ENCODE measurements around the gene WRAP73. TPM values are rescaled to one million over a fixed set of nuclear protein-coding genes. Genes with fewer than 3 reads are reported as not detected.

Gene WRAP73
- polyA plus RNA-seq, 2 of the 4 experiments (the other 2 are of a cell fraction) = 15.4 to 16.1 TPM

DNA sequence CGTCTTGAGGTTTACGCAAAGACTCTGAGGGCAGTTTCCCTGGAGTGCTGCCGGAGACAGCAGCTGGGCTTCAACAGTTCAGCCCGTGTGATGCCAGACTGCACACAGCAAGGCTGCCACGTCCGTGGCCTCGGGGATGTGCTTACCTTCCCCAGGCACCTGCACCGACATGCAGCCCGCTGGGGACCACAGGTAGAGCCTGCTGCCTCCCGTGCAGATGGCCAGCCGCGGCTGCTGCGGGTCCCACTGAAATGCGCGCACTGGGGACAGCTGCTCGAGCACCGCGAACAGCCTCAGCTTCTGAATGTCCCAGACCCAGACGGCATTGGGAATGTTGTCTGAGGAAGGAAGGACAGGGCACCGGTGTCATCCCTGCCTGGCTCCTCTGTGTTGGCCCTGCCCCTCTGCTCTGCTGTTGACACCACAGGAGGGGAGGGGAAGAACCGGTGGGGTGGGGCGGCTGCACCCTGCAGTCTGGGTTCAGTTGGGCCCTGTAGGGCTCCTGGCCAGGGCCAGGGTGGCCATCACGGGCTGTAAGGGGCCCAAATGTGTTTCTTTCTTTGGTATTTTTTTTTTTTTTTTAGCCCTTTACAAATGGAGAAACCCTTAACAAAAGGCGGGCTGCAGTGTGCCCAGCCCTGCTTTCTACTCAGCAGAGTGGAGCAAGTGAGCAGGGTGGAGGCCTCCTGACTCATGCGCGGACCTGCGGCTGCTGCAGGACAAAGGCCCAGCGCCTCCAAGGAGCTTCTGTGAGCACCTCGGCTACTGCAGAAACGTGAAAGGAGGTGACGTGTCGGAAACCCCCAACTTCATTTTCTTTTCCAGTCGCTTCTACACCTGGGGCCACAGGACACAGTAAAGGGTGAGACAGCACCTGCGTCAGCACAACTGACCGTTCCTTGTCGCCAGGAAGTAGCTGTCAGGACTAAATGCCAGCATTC, 18.3 kb downstream of the WRAP73 start:
- no peaks in the 10 kb centered on the region for H3K9me3 ChIP-seq
- ChIA-PET CTCF (interaction anchor here (1.2 to 4.6 kb wide), 4 partner anchors 12 to 141 kb away, joined by 4 to 33 read pairs (median 10); no protein-coding TSS in a partner anchor), POLR2A (no interaction called here)
- ATAC-seq = no peak; a peak in 1 of 6 replicates
- H3K4me1 ChIP-seq = no peaks in the 10 kb centered on the region
- H3K4me3 ChIP-seq = no peak overlapping the region
- H3K4me2 ChIP-seq = no peak overlapping the region
- no peak for FAIRE-seq
- no peak for DNase-seq (ENCODE audit: low read depth in 1 of 2, low spot score in 1 of 2)
- WGBS (ENCODE audit: missing lambda C conversion rate) = 96% methylated on average over 10 of the region's 36 CpGs
- no peak for TF ChIP-seq PBX3 (IDR thresholded peaks at IDR 0.05)
- TF ChIP-seq TFCP2L1 (CRISPR knock-in tag; IDR thresholded peaks at IDR 0.05) = no peak
- TF ChIP-seq JUN (IDR thresholded peaks at IDR 0.05) = no peak
- TF ChIP-seq MAX (IDR thresholded peaks at IDR 0.05) = no peak
- no peak for TF ChIP-seq NPAS2 (CRISPR knock-in tag; IDR thresholded peaks at IDR 0.05; ENCODE audit: borderline replicate concordance)
- no peak for TF ChIP-seq RNF2 (IDR thresholded peaks at IDR 0.05; ENCODE audit: borderline replicate concordance, low read depth)
- no peak for TF ChIP-seq HOXA7 (CRISPR knock-in tag; IDR thresholded peaks at IDR 0.05)
- H3K27ac ChIP-seq = no peak overlapping the region

DNA sequence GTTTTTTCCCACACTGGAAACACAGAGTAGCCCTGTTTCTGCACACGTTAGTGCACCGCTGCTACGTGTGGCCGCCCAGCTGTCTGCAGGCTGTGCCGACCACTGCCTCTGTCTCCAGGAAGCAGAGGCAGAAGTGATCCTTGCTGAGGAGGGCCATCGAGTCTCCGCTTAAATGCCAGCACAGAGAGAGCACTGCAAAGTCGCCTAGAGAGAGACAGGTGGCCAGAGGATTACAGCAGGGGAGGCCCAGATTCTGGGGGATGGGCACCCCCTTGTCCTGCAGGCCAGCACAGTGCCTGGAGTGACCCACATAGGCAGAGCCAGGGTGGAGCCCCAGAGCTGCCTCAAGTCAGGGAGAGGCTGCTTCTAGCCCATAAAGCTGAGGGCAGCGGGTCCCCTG, 19.0 kb downstream of the WRAP73 start:
- POLR2A ChIA-PET = no interaction called here
- no peak for DNase-seq (ENCODE audit: low read depth in 1 of 2, low spot score in 1 of 2)
- Histone ChIP-seq H3K27ac (no peak overlapping the region), H3K4me3 (no peak overlapping the region), H3K9me3 (no peaks in the 10 kb centered on the region), H3K4me2 (no peak overlapping the region), H3K4me1 (no peaks in the 10 kb centered on the region)
- peak in 1 of 2 experiments; percentile 15; a peak in 1 of 6 replicates for ATAC-seq
- CTCF ChIA-PET = interaction anchor here (1.2 to 4.6 kb wide), 3 partner anchors 11 to 178 kb away, joined by 3 to 33 read pairs (median 13); no protein-coding TSS in a partner anchor
- no peak for FAIRE-seq
- WGBS (ENCODE audit: missing lambda C conversion rate) = 84% methylated on average over 8 of the region's 9 CpGs
- TF ChIP-seq HDAC2 (IDR thresholded peaks at IDR 0.05) (no peak), HEYL (CRISPR knock-in tag; IDR thresholded peaks at IDR 0.05) (no peak), JUN (IDR thresholded peaks at IDR 0.05) (no peak), CBX2 (IDR thresholded peaks at IDR 0.05; ENCODE audit: borderline replicate concordance, low read depth) (no peak), MYC (IDR thresholded peaks at IDR 0.05; ENCODE audit: borderline replicate concordance, low read length) (no peak), CHD4 (IDR thresholded peaks at IDR 0.05; ENCODE audit: borderline replicate concordance) (no peak), RARB (CRISPR knock-in tag; IDR thresholded peaks at IDR 0.05) (no peak), MAX (IDR thresholded peaks at IDR 0.05) (no peak), ZSCAN20 (CRISPR knock-in tag; IDR thresholded peaks at IDR 0.05) (no peak), FOSB (CRISPR knock-in tag; IDR thresholded peaks at IDR 0.05) (no peak), FOSL2 (IDR thresholded peaks at IDR 0.05) (no peak), FOSL2 (CRISPR knock-in tag; IDR thresholded peaks at IDR 0.05) (no peak)
- TF ChIP-seq, protein P1, sequence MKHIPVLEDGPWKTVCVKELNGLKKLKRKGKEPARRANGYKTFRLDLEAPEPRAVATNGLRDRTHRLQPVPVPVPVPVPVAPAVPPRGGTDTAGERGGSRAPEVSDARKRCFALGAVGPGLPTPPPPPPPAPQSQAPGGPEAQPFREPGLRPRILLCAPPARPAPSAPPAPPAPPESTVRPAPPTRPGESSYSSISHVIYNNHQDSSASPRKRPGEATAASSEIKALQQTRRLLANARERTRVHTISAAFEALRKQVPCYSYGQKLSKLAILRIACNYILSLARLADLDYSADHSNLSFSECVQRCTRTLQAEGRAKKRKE (CRISPR knock-in tag; IDR thresholded peaks at IDR 0.05; ENCODE audit: low read depth) = no peak

DNA sequence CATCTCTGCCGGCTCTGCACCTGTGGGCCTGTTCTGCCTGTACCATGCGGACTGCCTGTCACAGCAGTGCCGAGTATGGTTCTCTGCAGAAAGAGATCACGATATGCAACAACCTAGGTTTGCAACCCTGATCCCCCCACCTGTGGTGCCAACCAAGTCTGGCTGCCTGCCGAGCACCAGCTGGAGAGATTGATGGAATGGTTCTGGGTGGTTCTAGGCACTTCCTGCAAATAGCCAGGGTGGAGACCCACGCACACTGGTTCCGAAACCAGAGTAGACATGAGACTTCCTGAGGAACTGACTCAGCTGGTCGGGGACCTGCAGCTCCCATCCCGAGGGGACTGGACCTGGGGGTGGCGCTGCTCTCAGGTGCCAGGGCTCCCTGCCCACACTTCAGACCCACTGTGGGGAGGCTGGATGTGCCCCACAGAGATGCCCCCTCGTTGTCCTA, 19.7 kb downstream of the WRAP73 start:
- CTCF ChIA-PET = interaction anchor here (1.0 to 4.6 kb wide), 4 partner anchors 10 to 177 kb away, joined by 3 to 33 read pairs (median 8); no protein-coding TSS in a partner anchor
- Histone ChIP-seq H3K4me1 (no peaks in the 10 kb centered on the region), H3K4me3 (no peak overlapping the region), H3K4me2 (no peak overlapping the region), H3K9me3 (no peaks in the 10 kb centered on the region), H3K27ac (no peak overlapping the region)
- POLR2A ChIA-PET = no interaction called here
- TF ChIP-seq FOSB (CRISPR knock-in tag; IDR thresholded peaks at IDR 0.05) = no peak
- no peak for TF ChIP-seq MAZ (IDR thresholded peaks at IDR 0.05; ENCODE audit: borderline replicate concordance, low read depth, low read length)
- TF ChIP-seq CTCF (IDR thresholded peaks at IDR 0.05) = no peak
- no peak for TF ChIP-seq CHD4 (IDR thresholded peaks at IDR 0.05; ENCODE audit: borderline replicate concordance)
- TF ChIP-seq NR3C1 (IDR thresholded peaks at IDR 0.05) = no peak
- TF ChIP-seq, protein P1 (CRISPR knock-in tag; IDR thresholded peaks at IDR 0.05; ENCODE audit: low read depth) = no peak
- no peak for TF ChIP-seq FOSL2 (IDR thresholded peaks at IDR 0.05)
- TF ChIP-seq FOSL2 (CRISPR knock-in tag; IDR thresholded peaks at IDR 0.05) = no peak
- no peak for TF ChIP-seq HDAC2 (IDR thresholded peaks at IDR 0.05)
- no peak for TF ChIP-seq CEBPB (IDR thresholded peaks at IDR 0.05)
- TF ChIP-seq KDM1A (IDR thresholded peaks at IDR 0.05; ENCODE audit: low read depth) = no peak
- DNase-seq (ENCODE audit: low read depth in 1 of 2, low spot score in 1 of 2) (no peak), ATAC-seq (no peak), FAIRE-seq (no peak)
- 84% methylated on average over 6 of the region's 11 CpGs for WGBS (ENCODE audit: missing lambda C conversion rate)
